GM23338 (cell line): ENCODE data around the gene FUCA1. TPM values are rescaled to one million over a fixed set of nuclear protein-coding genes. Genes with fewer than 3 reads are reported as not detected.

ENCODE experiments used
- ATAC-seq: fragments of 200-7000 bp; cut with Tn5 transposase; 3 replicates; pipeline ENCODE4 v1.9.1; 2020
- DNase-seq: peaks from one replicate; pipeline ENCODE4 v3.0.0-alpha.2; 2015; ENCODE audit warnings: low spot score
- H2AFZ ChIP-seq: fragments of 200-600 bp; sonication (generic); 2 replicates; pipeline ENCODE4 v1.8.0; 2016; ENCODE audit warnings: antibody characterized with exemption, mild to moderate bottlenecking, moderate library complexity
- H3F3A ChIP-seq: fragments of 200-600 bp; sonication (generic); replicated peaks from 2 replicates; pipeline ENCODE4 v1.8.0; 2017; ENCODE audit warnings: antibody characterized with exemption, mixed run types, low read depth
- H3K27ac ChIP-seq: fragments of 200-600 bp; sonication (generic); 2 replicates; pipeline ENCODE4 v1.6.1; 2016; ENCODE audit warnings: low read depth
- H3K27me3 ChIP-seq: fragments of 200-600 bp; sonication (generic); 2 replicates; pipeline ENCODE4 v1.8.0; 2016; ENCODE audit warnings: mild to moderate bottlenecking, mixed run types, moderate library complexity; ENCODE audit not compliant: insufficient read depth
- H3K36me3 ChIP-seq: fragments of 200-600 bp; sonication (generic); 2 replicates; pipeline ENCODE4 v1.8.0; 2016; ENCODE audit warnings: mild to moderate bottlenecking; ENCODE audit not compliant: insufficient read depth
- H3K4me1 ChIP-seq: fragments of 200-600 bp; sonication (generic); 2 replicates; pipeline ENCODE4 v1.8.0; 2016; ENCODE audit warnings: mild to moderate bottlenecking, moderate library complexity; ENCODE audit not compliant: insufficient read depth
- H3K4me2 ChIP-seq: fragments of 200-600 bp; sonication (generic); 2 replicates; pipeline ENCODE4 v1.7.1; 2017; ENCODE audit warnings: mixed run types
- H3K4me3 ChIP-seq: fragments of 200-600 bp; sonication (generic); 2 replicates; pipeline ENCODE4 v1.6.1; 2016; ENCODE audit warnings: mixed run types
- H3K79me2 ChIP-seq: fragments of 200-600 bp; sonication (generic); replicated peaks from 2 replicates; pipeline ENCODE4 v1.8.0; 2017; ENCODE audit warnings: mild to moderate bottlenecking; ENCODE audit not compliant: insufficient read depth
- H3K9me2 ChIP-seq: fragments of 200-600 bp; sonication (generic); 2 replicates; pipeline ENCODE4 v1.8.0; 2017; ENCODE audit not compliant: insufficient read depth
- H4K20me1 ChIP-seq: fragments of 200-600 bp; sonication (generic); replicated peaks from 2 replicates; pipeline ENCODE4 v1.8.0; 2017; ENCODE audit warnings: mild to moderate bottlenecking; ENCODE audit not compliant: insufficient read depth
- H3K27ac Mint-ChIP-seq: 2 replicates; pipeline ENCODE4 v1.8.0; 2020; ENCODE audit warnings: inconsistent platforms, mild to moderate bottlenecking, moderate library complexity, mixed read lengths
- H3K27me3 Mint-ChIP-seq: 3 replicates; pipeline ENCODE4 v1.8.0; 2022; ENCODE audit warnings: low read depth, mild to moderate bottlenecking, moderate library complexity, mixed read lengths, inconsistent platforms; ENCODE audit not compliant: insufficient read depth, poor library complexity
- H3K36me3 Mint-ChIP-seq: 3 replicates; pipeline ENCODE4 v1.8.0; 2021; ENCODE audit warnings: low read depth, mild to moderate bottlenecking, inconsistent platforms, moderate library complexity, mixed read lengths
- H3K4me1 Mint-ChIP-seq: 3 replicates; pipeline ENCODE4 v1.8.0; 2020; ENCODE audit warnings: mild to moderate bottlenecking, inconsistent platforms, mixed read lengths
- H3K4me3 Mint-ChIP-seq: 3 replicates; pipeline ENCODE4 v1.8.0; 2021; ENCODE audit warnings: moderate library complexity, mild to moderate bottlenecking, inconsistent platforms, mixed read lengths
- H3K9me3 Mint-ChIP-seq: 3 replicates; pipeline ENCODE4 v1.8.0; 2020; ENCODE audit warnings: moderate library complexity, mild to moderate bottlenecking, inconsistent platforms, mixed read lengths
- CREB1 ChIP-seq: fragments of 250-450 bp; sonication (Bioruptor Pico); IDR thresholded peaks from 2 replicates; pipeline ENCODE4 v1.5.0; 2020; ENCODE audit warnings: low read depth, mild to moderate bottlenecking, moderate library complexity
- CTCF ChIP-seq, 2 experiments: fragments of 200-600 bp in 1 of 2; sonication (generic) in 1 of 2; conservative IDR thresholded peaks; 2 replicates each; pipeline versions ENCODE4 v1.5.1 to v1.6.1; 2016 to 2017; ENCODE audit warnings: antibody characterized with exemption in 2 of 2, low read depth in 2 of 2, mild to moderate bottlenecking in 2 of 2, moderate library complexity in 1 of 2
- EZH2 ChIP-seq: fragments of 200-600 bp; sonication (generic); IDR thresholded peaks from one replicate; pipeline ENCODE4 v1.8.0; 2017; ENCODE audit warnings: antibody characterized with exemption, mild to moderate bottlenecking, low read depth; ENCODE audit not compliant: unreplicated experiment
- EZH2phosphoT487 ChIP-seq: fragments of 200-600 bp; sonication (generic); IDR thresholded peaks from one replicate; pipeline ENCODE4 v1.8.1; 2018; ENCODE audit warnings: antibody characterized with exemption; ENCODE audit not compliant: unreplicated experiment
- JUNB ChIP-seq: IDR thresholded peaks from one replicate; pipeline ENCODE4 v1.6.1; 2016; ENCODE audit warnings: antibody characterized with exemption; ENCODE audit not compliant: unreplicated experiment
- NANOG ChIP-seq: IDR thresholded peaks from 2 replicates; pipeline ENCODE4 v1.6.1; 2016; ENCODE audit warnings: antibody characterized with exemption, borderline replicate concordance
- POLR2AphosphoS5 ChIP-seq: IDR thresholded peaks from 2 replicates; pipeline ENCODE4 v1.6.1; 2016; ENCODE audit warnings: antibody characterized with exemption, low read depth
- STAT1 ChIP-seq: IDR thresholded peaks from one replicate; pipeline ENCODE4 v1.6.1; 2016; ENCODE audit warnings: antibody characterized with exemption; ENCODE audit not compliant: unreplicated experiment
- ZNF331 ChIP-seq: fragments of 250-450 bp; sonication (Bioruptor Pico); IDR thresholded peaks from 2 replicates; pipeline ENCODE4 v1.5.0; 2020; ENCODE audit warnings: low read depth, mild to moderate bottlenecking, moderate library complexity
- polyA plus RNA-seq: library from polyadenylated mRNA; unstranded; fragments of >200 nt; fragmentation: Nextera tagmentation; extraction: Ambion mirVana; gene quantifications from 2 replicates; pipeline ENCODE4 v1.2.1, GENCODE V29; 2016
- total RNA-seq: library from RNA; depleted of rRNA; stranded (reverse); fragments of >200 nt; shearing (Covaris generic); gene quantifications from 2 replicates; pipeline ENCODE4 v1.2.3, GENCODE V29; 2014
- TF ChIP-seq, protein P1 (sequence below): IDR thresholded peaks from 2 replicates; pipeline ENCODE4 v1.6.1; 2016; ENCODE audit warnings: antibody characterized with exemption
- TF ChIP-seq, protein P2 (sequence below): IDR thresholded peaks from one replicate; pipeline ENCODE4 v1.6.1; 2018; ENCODE audit warnings: antibody characterized with exemption; ENCODE audit not compliant: unreplicated experiment

The FUCA1 gene
- total and polyA plus RNA-seq, 2 experiments from 2014 or later: 4.4 to 8.5 TPM

DNA sequence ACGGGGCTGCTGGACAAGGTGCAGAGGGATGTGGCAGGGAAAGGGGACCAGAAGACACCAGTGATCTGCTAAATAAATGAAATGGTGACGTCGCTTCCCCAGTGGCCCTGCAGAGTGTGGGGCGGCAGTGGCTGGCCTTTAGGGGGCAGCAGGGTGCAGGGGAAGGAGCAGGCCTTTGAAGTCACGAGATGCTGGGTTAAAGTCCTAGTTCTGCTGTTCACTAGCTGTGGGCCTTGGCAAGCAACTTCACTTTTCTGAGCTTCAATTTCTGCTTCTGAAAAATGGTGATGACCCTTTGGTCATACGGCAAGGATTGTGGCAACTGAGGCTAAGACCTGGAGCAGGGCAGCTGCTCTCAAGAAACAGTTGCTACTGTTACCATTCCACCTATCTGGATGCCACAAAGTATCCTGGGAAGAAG lies 58.3 kb downstream of the FUCA1 start:
- no peaks in the 10 kb centered on the region for H3K36me3 ChIP-seq
- Mint-ChIP-seq H3K4me1 (peaks cover 11% of the 10 kb centered on the region; the same call in 2 of the 3 replicates), H3K27ac (no peak overlapping the region), H3K9me3 (no peaks in the 10 kb centered on the region; the same call in 2 of the 3 replicates), H3K27me3 (peaks cover 8% of the 10 kb centered on the region), H3K36me3 (no peaks in the 10 kb centered on the region), H3K4me3 (no peak overlapping the region)
- no peaks in the 10 kb centered on the region for H3K27me3 ChIP-seq
- TF ChIP-seq JUNB: no peak
- no peak for TF ChIP-seq EZH2
- TF ChIP-seq, protein P1, sequence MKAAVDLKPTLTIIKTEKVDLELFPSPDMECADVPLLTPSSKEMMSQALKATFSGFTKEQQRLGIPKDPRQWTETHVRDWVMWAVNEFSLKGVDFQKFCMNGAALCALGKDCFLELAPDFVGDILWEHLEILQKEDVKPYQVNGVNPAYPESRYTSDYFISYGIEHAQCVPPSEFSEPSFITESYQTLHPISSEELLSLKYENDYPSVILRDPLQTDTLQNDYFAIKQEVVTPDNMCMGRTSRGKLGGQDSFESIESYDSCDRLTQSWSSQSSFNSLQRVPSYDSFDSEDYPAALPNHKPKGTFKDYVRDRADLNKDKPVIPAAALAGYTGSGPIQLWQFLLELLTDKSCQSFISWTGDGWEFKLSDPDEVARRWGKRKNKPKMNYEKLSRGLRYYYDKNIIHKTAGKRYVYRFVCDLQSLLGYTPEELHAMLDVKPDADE: no peak
- TF ChIP-seq CREB1 (CRISPR knock-in tag): peak; percentile 70
- TF ChIP-seq ZNF331: no peak
- peak; percentile 85 to 97 for TF ChIP-seq CTCF (conservative IDR thresholded peaks at IDR 0.05; ENCODE audit: low read depth in 2 of 2)
- no peak for TF ChIP-seq EZH2phosphoT487
- H3K4me2 ChIP-seq: no peak overlapping the region
- peak; percentile 89 for DNase-seq
- 0 out of 2 replicates have a peak, but pooled peaks cover 3% of the 10 kb centered on the region for H3F3A ChIP-seq
- H4K20me1 ChIP-seq: no peaks in the 10 kb centered on the region
- no peak overlapping the region for H3K27ac ChIP-seq
- H3K9me2 ChIP-seq: no peaks in the 10 kb centered on the region
- no peak overlapping the region for H3K4me3 ChIP-seq
- no peak overlapping the region for H2AFZ ChIP-seq
- no peaks in the 10 kb centered on the region for H3K4me1 ChIP-seq
- peak; percentile 90 for ATAC-seq
- H3K79me2 ChIP-seq: no peaks in the 10 kb centered on the region

DNA sequence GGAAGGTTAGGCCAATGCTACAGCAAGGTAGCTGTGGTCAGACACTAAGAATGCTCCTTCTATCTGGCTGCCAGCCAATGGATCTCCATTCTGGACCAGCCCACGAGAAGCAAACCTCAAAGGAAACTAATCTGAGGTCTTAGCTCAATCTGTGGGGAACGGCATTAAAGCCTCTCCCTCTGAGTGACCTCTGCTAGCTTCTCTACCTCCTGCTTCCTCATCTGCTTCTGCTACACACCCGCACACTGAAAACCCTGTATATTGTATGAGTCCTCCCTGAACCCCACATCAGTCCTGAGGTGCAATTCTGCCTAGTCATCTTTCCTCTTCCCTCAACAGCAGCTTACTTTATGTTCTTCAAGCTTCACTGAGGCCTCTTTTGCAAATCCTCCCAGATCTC lies 60.6 kb downstream of the FUCA1 start:
- no peak for ATAC-seq
- Mint-ChIP-seq H3K36me3 (no peaks in the 10 kb centered on the region), H3K4me1 (peaks cover 11% of the 10 kb centered on the region; the same call in 2 of the 3 replicates), H3K9me3 (no peaks in the 10 kb centered on the region; the same call in 2 of the 3 replicates), H3K27me3 (peaks cover 6% of the 10 kb centered on the region), H3K27ac (peak overlapping the region; percentile 26; the same call in 1 of the 2 replicates), H3K4me3 (no peak overlapping the region)
- no peaks in the 10 kb centered on the region for H3K79me2 ChIP-seq
- H3F3A ChIP-seq: 0 out of 2 replicates have a peak, but pooled peaks cover 3% of the 10 kb centered on the region
- H3K36me3 ChIP-seq: no peaks in the 10 kb centered on the region
- no peak overlapping the region for H3K4me2 ChIP-seq
- H3K4me1 ChIP-seq: no peaks in the 10 kb centered on the region
- H3K27ac ChIP-seq: no peak overlapping the region
- H3K4me3 ChIP-seq: no peak overlapping the region
- H3K9me2 ChIP-seq: no peaks in the 10 kb centered on the region
- H4K20me1 ChIP-seq: no peaks in the 10 kb centered on the region
- H2AFZ ChIP-seq: no peak overlapping the region
- no peak for DNase-seq
- H3K27me3 ChIP-seq: peaks cover 4% of the 10 kb centered on the region; the same call in 1 of the 2 replicates
- no peak for TF ChIP-seq EZH2phosphoT487
- no peak for TF ChIP-seq JUNB
- no peak for TF ChIP-seq POLR2AphosphoS5
- TF ChIP-seq, protein P1: no peak
- TF ChIP-seq, protein P2, sequence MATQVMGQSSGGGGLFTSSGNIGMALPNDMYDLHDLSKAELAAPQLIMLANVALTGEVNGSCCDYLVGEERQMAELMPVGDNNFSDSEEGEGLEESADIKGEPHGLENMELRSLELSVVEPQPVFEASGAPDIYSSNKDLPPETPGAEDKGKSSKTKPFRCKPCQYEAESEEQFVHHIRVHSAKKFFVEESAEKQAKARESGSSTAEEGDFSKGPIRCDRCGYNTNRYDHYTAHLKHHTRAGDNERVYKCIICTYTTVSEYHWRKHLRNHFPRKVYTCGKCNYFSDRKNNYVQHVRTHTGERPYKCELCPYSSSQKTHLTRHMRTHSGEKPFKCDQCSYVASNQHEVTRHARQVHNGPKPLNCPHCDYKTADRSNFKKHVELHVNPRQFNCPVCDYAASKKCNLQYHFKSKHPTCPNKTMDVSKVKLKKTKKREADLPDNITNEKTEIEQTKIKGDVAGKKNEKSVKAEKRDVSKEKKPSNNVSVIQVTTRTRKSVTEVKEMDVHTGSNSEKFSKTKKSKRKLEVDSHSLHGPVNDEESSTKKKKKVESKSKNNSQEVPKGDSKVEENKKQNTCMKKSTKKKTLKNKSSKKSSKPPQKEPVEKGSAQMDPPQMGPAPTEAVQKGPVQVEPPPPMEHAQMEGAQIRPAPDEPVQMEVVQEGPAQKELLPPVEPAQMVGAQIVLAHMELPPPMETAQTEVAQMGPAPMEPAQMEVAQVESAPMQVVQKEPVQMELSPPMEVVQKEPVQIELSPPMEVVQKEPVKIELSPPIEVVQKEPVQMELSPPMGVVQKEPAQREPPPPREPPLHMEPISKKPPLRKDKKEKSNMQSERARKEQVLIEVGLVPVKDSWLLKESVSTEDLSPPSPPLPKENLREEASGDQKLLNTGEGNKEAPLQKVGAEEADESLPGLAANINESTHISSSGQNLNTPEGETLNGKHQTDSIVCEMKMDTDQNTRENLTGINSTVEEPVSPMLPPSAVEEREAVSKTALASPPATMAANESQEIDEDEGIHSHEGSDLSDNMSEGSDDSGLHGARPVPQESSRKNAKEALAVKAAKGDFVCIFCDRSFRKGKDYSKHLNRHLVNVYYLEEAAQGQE: no peak
- TF ChIP-seq CTCF (conservative IDR thresholded peaks at IDR 0.05; ENCODE audit: low read depth in 2 of 2): no peak
- TF ChIP-seq NANOG: no peak
- no peak for TF ChIP-seq STAT1
